Activated CD4-positive, alpha-beta T cell treated with anti-CD3 and anti-CD28 coated beads for 36 hours (primary cell): ENCODE data around the gene AGPAT2. TPM values are rescaled to one million over a fixed set of nuclear protein-coding genes. Genes with fewer than 3 reads are reported as not detected.
"Not testable (repeated sequence)": the region's sequence is repeated elsewhere in the genome, so short reads cannot be mapped to it uniquely, and the experiment has no call there.

Experiments used
- ATAC-seq: fragments of 200-7000 bp; cut with Tn5 transposase; one replicate; pipeline ENCODE4 v1.10.0; 2021; ENCODE audit warnings: mild to moderate bottlenecking, moderate library complexity
- CTCF ChIA-PET: fragments of 350-600 bp; sonication (Branson Sonifier 250); formaldehyde crosslinking; loops from one replicate; lab custom pipeline; 2021; ENCODE audit warnings: antibody characterized with exemption; lab: Charles Lee
- POLR2A ChIA-PET: fragments of 350-600 bp; sonication (Branson Sonifier 250); formaldehyde crosslinking; loops from one replicate; lab custom pipeline; 2021; ENCODE audit warnings: antibody characterized with exemption, inconsistent platforms; lab: Charles Lee
- DNase-seq: peaks from one replicate; pipeline ENCODE4 v3.0.0-alpha.2; 2020
- H3K27ac Mint-ChIP-seq: one replicate; pipeline ENCODE4 v1.8.0; 2021; ENCODE audit warnings: mixed read lengths
- H3K27me3 Mint-ChIP-seq: one replicate; pipeline ENCODE4 v1.8.0; 2021; ENCODE audit warnings: mixed read lengths
- H3K36me3 Mint-ChIP-seq: one replicate; pipeline ENCODE4 v1.8.0; 2021; ENCODE audit warnings: low read depth, mixed read lengths
- H3K4me1 Mint-ChIP-seq: one replicate; pipeline ENCODE4 v1.8.0; 2021; ENCODE audit warnings: mixed read lengths
- H3K4me3 Mint-ChIP-seq: one replicate; pipeline ENCODE4 v1.8.0; 2021; ENCODE audit warnings: mild to moderate bottlenecking, moderate library complexity, mixed read lengths
- H3K9me3 Mint-ChIP-seq: one replicate; pipeline ENCODE4 v1.8.0; 2021; ENCODE audit warnings: low read depth, mixed read lengths
- intact Hi-C, 2 experiments: fragments of 100-400 bp; cut with DNase I in 1 of 2; cut with micrococcal nuclease in 1 of 2; formaldehyde crosslinking; loops; one replicate each; pipeline versions ENCODE4 v1.14.2 to v1.15.1; 2022 to 2024; cut with DNase I, micrococcal nuclease
- total RNA-seq, 2 experiments: library from RNA; stranded (reverse); gene quantifications; one replicate each; pipeline ENCODE4 v1.2.3, GENCODE V29; 2021

AGPAT2 gene
- total RNA-seq, 2 experiments from 2014 or later: 9.0 to 10.4 TPM

- H3K4me1 Mint-ChIP-seq, intact Hi-C loops, POLR2A ChIA-PET, H3K9me3 Mint-ChIP-seq, H3K36me3 Mint-ChIP-seq, H3K27ac Mint-ChIP-seq, CTCF ChIA-PET, ATAC-seq, DNase-seq: not testable (repeated sequence)
- H3K27me3 Mint-ChIP-seq: peaks cover 27% of the 10 kb centered on the region
- peak overlapping the region; percentile 14 for H3K4me3 Mint-ChIP-seq
Measured at GRCh38 chr9:136711219-136711648, 24.0 kb upstream of the AGPAT2 start.

- no peak overlapping the region for H3K4me3 Mint-ChIP-seq
- POLR2A ChIA-PET: no interaction called here
- H3K9me3 Mint-ChIP-seq: no peaks in the 10 kb centered on the region
- H3K36me3 Mint-ChIP-seq: no peaks in the 10 kb centered on the region
- no peak for DNase-seq
- ATAC-seq: no peak
- CTCF ChIA-PET: no interaction called here
- H3K27me3 Mint-ChIP-seq: peaks cover 28% of the 10 kb centered on the region
- intact Hi-C loops: no loop called here
- no peak overlapping the region for H3K27ac Mint-ChIP-seq
- peaks cover 2% of the 10 kb centered on the region for H3K4me1 Mint-ChIP-seq
Measured at GRCh38 chr9:136710543-136710942, 23.3 kb upstream of the AGPAT2 start.

- H3K27ac Mint-ChIP-seq: no peak overlapping the region
- intact Hi-C loops: no loop called here
- H3K4me1 Mint-ChIP-seq: peaks cover 2% of the 10 kb centered on the region
- CTCF ChIA-PET: interaction anchor here (0.6 kb wide), 1 partner anchor 319 kb away, joined by 3 read pairs; no protein-coding TSS in a partner anchor
- DNase-seq: no peak
- H3K4me3 Mint-ChIP-seq: no peak overlapping the region
- POLR2A ChIA-PET: no interaction called here
- no peaks in the 10 kb centered on the region for H3K36me3 Mint-ChIP-seq
- no peaks in the 10 kb centered on the region for H3K9me3 Mint-ChIP-seq
- ATAC-seq: no peak
- H3K27me3 Mint-ChIP-seq: peaks cover 30% of the 10 kb centered on the region
Measured at GRCh38 chr9:136709454-136710109, 22.3 kb upstream of the AGPAT2 start.

GRCh38 chr9:136707849-136708517, 20.7 kb upstream of the AGPAT2 start:
- intact Hi-C loops: no loop called here
- H3K36me3 Mint-ChIP-seq: no peaks in the 10 kb centered on the region
- ATAC-seq (no peak), DNase-seq (no peak)
- no peaks in the 10 kb centered on the region for H3K9me3 Mint-ChIP-seq
- peaks cover 20% of the 10 kb centered on the region for H3K27me3 Mint-ChIP-seq
- H3K4me1 Mint-ChIP-seq: peaks cover 2% of the 10 kb centered on the region
- ChIA-PET CTCF (interaction anchor here (1.0 kb wide), 1 partner anchor 22 kb away, joined by 3 read pairs; no protein-coding TSS in a partner anchor), POLR2A (interaction anchor here (0.6 kb wide), 1 partner anchor 70 kb away, joined by 3 read pairs; no protein-coding TSS in a partner anchor)
- no peak overlapping the region for H3K4me3 Mint-ChIP-seq
- no peak overlapping the region for H3K27ac Mint-ChIP-seq

GRCh38 chr9:136707011-136707410, 19.8 kb upstream of the AGPAT2 start:
- DNase-seq (no peak), ATAC-seq (no peak)
- CTCF ChIA-PET: interaction anchor here (0.7 kb wide), 1 partner anchor 26 kb away, joined by 4 read pairs; no protein-coding TSS in a partner anchor
- no peaks in the 10 kb centered on the region for H3K36me3 Mint-ChIP-seq
- H3K27ac Mint-ChIP-seq: no peak overlapping the region
- peaks cover 22% of the 10 kb centered on the region for H3K27me3 Mint-ChIP-seq
- POLR2A ChIA-PET: interaction anchor here (0.6 kb wide), 1 partner anchor 71 kb away, joined by 3 read pairs; no protein-coding TSS in a partner anchor
- H3K4me3 Mint-ChIP-seq: no peak overlapping the region
- intact Hi-C loops: no loop called here
- peaks cover 5% of the 10 kb centered on the region for H3K4me1 Mint-ChIP-seq
- H3K9me3 Mint-ChIP-seq: no peaks in the 10 kb centered on the region

- Mint-ChIP-seq H3K4me1 (peaks cover 15% of the 10 kb centered on the region), H3K4me3 (no peak overlapping the region), H3K27me3 (peaks cover 18% of the 10 kb centered on the region), H3K9me3 (no peaks in the 10 kb centered on the region), H3K27ac (no peak overlapping the region), H3K36me3 (no peaks in the 10 kb centered on the region)
- intact Hi-C loops: no loop called here
- DNase-seq (no peak), ATAC-seq (no peak)
- CTCF ChIA-PET: no interaction called here
- POLR2A ChIA-PET: no interaction called here
Measured at GRCh38 chr9:136705564-136705963, 18.3 kb upstream of the AGPAT2 start.

GRCh38 chr9:136704741-136705140, 17.5 kb upstream of the AGPAT2 start:
- peaks cover 15% of the 10 kb centered on the region for H3K27me3 Mint-ChIP-seq
- H3K36me3 Mint-ChIP-seq, H3K9me3 Mint-ChIP-seq, POLR2A ChIA-PET, ATAC-seq, H3K4me3 Mint-ChIP-seq, H3K27ac Mint-ChIP-seq, DNase-seq: not testable (repeated sequence)
- intact Hi-C loops: loop anchor here in 1 of 2 experiments (5.0 kb wide), 1 partner anchor 797 kb away; the partner anchor contains the start of gene CAMSAP1
- peaks cover 20% of the 10 kb centered on the region for H3K4me1 Mint-ChIP-seq
- CTCF ChIA-PET: interaction anchor here (0.7 kb wide), 1 partner anchor 25 kb away, joined by 3 read pairs; no protein-coding TSS in a partner anchor

GRCh38 chr9:136703276-136703860, 16.1 kb upstream of the AGPAT2 start:
- CTCF ChIA-PET: no interaction called here
- ATAC-seq: no peak
- POLR2A ChIA-PET: no interaction called here
- no peak overlapping the region for H3K4me3 Mint-ChIP-seq
- no peaks in the 10 kb centered on the region for H3K9me3 Mint-ChIP-seq
- intact Hi-C loops: loop anchor here in 1 of 2 experiments (5.0 kb wide), 1 partner anchor 796 kb away; the partner anchor contains the start of gene CAMSAP1
- H3K27me3 Mint-ChIP-seq: peaks cover 16% of the 10 kb centered on the region
- no peak overlapping the region for H3K27ac Mint-ChIP-seq
- H3K4me1 Mint-ChIP-seq: peaks cover 20% of the 10 kb centered on the region
- DNase-seq: no peak
- no peaks in the 10 kb centered on the region for H3K36me3 Mint-ChIP-seq

GRCh38 chr9:136701668-136702053, 14.4 kb upstream of the AGPAT2 start:
- intact Hi-C loops: loop anchor here (1.0 to 5.0 kb wide), 8 partner anchors 14 to 794 kb away; partner anchors contain the start of genes AGPAT2 (in 1 of the 2), CAMSAP1 (in 1 of the 2), SEC16A (in 1 of the 2) and TUBB4B (in 1 of the 2)
- no peak for DNase-seq
- Mint-ChIP-seq H3K9me3 (no peaks in the 10 kb centered on the region), H3K27me3 (peaks cover 21% of the 10 kb centered on the region), H3K4me1 (peaks cover 20% of the 10 kb centered on the region), H3K36me3 (no peaks in the 10 kb centered on the region), H3K27ac (peak overlapping the region; percentile 91), H3K4me3 (peak overlapping the region; percentile 62)
- CTCF ChIA-PET: interaction anchor here (0.9 to 1.8 kb wide), 4 partner anchors 15 to 158 kb away, joined by 3 to 5 read pairs (median 4); no protein-coding TSS in a partner anchor
- ATAC-seq: peak; percentile 4
- POLR2A ChIA-PET: no interaction called here

- Mint-ChIP-seq H3K27me3 (peaks cover 20% of the 10 kb centered on the region), H3K4me1 (peaks cover 20% of the 10 kb centered on the region), H3K9me3 (no peaks in the 10 kb centered on the region), H3K4me3 (peak overlapping the region; percentile 62), H3K27ac (peak overlapping the region; percentile 91), H3K36me3 (no peaks in the 10 kb centered on the region)
- ChIA-PET POLR2A (interaction anchor here (0.6 to 1.2 kb wide), 4 partner anchors 14 to 734 kb away, joined by 3 to 7 read pairs (median 5); partner anchors contain the start of gene AGPAT2), CTCF (interaction anchor here (0.6 to 1.8 kb wide), 7 partner anchors 15 to 347 kb away, joined by 3 to 5 read pairs (median 4); no protein-coding TSS in a partner anchor)
- intact Hi-C loops: loop anchor here (1.0 to 5.0 kb wide), 8 partner anchors 14 to 794 kb away; partner anchors contain the start of genes AGPAT2 (in 1 of the 2), CAMSAP1 (in 1 of the 2), SEC16A (in 1 of the 2) and TUBB4B (in 1 of the 2)
- DNase-seq: peak; percentile 92
- ATAC-seq: peak; percentile 97
Measured at GRCh38 chr9:136700959-136701667, 13.9 kb upstream of the AGPAT2 start.
